ENCODE measurements around the gene CCT7. TPM values are rescaled to one million over a fixed set of nuclear protein-coding genes. Genes with fewer than 3 reads are reported as not detected.
"Not testable (repeated sequence)": the region's sequence is repeated elsewhere in the genome, so short reads cannot be mapped to it uniquely, and the experiment has no call there.

The CCT7 gene
- 100 to 1,000 TPM; 173 to 197 (median 188) TPM for total RNA-seq
- 100 to 1,000 TPM; 121 to 173 (median 148) TPM for polyA plus RNA-seq

DNA sequence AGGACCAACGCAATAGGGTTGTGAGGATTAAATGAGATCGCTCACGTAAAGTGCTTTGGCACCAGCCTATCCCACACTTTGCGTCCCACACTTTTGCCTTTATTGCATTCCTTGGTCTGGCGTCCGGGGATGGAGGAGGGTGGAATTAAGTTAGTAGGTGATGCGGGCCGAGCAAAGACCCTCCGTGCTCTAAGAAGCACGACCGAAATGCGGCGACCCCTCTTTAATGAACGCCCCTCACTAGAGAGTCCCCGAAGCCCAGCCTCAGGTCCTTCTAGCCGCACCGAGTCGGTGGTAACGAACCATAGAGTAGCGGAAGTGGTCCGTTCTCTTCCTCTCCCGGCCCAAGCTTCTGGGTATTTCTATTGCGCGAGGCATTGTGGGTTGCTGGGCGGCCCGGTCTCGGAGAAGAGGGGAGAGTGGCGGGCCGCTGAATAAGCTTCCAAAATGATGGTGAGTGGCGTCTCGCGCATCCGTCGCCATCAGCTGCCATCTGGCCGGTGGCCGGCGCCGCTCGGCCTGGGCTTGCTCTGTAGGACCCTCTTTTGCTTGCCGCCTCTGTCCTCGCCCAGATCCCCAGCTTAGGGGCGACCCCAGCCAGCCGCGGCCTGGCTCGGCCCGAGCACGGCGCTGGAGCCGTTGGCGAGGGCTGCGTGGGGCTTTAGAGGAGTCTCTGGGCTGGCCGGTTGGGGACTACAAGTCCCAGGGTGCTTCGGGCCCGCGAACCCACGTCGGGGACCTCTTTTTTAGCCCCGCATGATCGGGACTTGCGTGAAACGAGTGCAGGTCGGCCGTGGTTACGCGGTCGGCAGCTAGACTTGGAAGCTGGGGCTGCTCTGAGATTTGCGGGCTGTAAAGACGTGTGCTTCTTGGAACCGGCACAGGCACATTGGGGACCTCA, at the start of gene CCT7:
Gene CCT7, plus strand, starts transcription at position 377 of the 901 bp plus-strand sequence. Its CDS starts 71 bp downstream, at position 448.
- Histone ChIP-seq H3K9me3 (no peaks in the 10 kb centered on the region), H3K4me3 (peak within 1 kb of the TSS; percentile 66 to 96 (median 90)), H3K36me3 (peaks cover 0 to 14% (median 0%) of the 10 kb centered on the region in 4 donors), H3K27ac (peak within 1 kb of the TSS; percentile 80 to 96 (median 92)), H3K27me3 (no peaks in the 10 kb centered on the region), H3K4me1 (peaks cover 0 to 55% (median 46%) of the 10 kb centered on the region in 4 donors)
- DNase-seq = peak; percentile 94
- peak in 1 of 4 donors; percentile 15 for TF ChIP-seq EP300 (IDR thresholded peaks at IDR 0.05)
- no peak for TF ChIP-seq CTCF (IDR thresholded peaks at IDR 0.05)
- TF ChIP-seq POLR2A (IDR thresholded peaks at IDR 0.05) = peak; percentile 61 to 65
- TF ChIP-seq POLR2AphosphoS5 (IDR thresholded peaks at IDR 0.05) = peak; percentile 82 to 88 (median 85)
- 0% methylated on average over 69 of the region's 69 CpGs for WGBS, 2 donors
- intact Hi-C loops (cut with DNase I) = loop anchor here (2.0 to 10.0 kb wide), 5 partner anchors 19 to 501 kb away; partner anchors contain the start of genes RAB11FIP5, SFXN5, SMYD5 and TPRKB

GRCh38 chr2:73185965-73186364, 48.1 kb upstream of the CCT7 start:
- intact Hi-C loops (cut with DNase I) = no loop called here
- no peaks in the 10 kb centered on the region for H3K27me3 ChIP-seq
- H3K4me3 ChIP-seq = no peak overlapping the region
- no peaks in the 10 kb centered on the region for H3K4me1 ChIP-seq
- WGBS, 2 donors = 92 to 96% methylated on average over 2 of the region's 2 CpGs
- TF ChIP-seq CTCF (IDR thresholded peaks at IDR 0.05) (no peak), EP300 (IDR thresholded peaks at IDR 0.05) (no peak), POLR2A (IDR thresholded peaks at IDR 0.05) (no peak), POLR2AphosphoS5 (IDR thresholded peaks at IDR 0.05) (no peak)
- no peaks in the 10 kb centered on the region for H3K36me3 ChIP-seq
- peaks cover 0 to 6% (median under 1%) of the 10 kb centered on the region in 4 donors for H3K9me3 ChIP-seq
- DNase-seq = no peak
- H3K27ac ChIP-seq = no peak overlapping the region

DNA sequence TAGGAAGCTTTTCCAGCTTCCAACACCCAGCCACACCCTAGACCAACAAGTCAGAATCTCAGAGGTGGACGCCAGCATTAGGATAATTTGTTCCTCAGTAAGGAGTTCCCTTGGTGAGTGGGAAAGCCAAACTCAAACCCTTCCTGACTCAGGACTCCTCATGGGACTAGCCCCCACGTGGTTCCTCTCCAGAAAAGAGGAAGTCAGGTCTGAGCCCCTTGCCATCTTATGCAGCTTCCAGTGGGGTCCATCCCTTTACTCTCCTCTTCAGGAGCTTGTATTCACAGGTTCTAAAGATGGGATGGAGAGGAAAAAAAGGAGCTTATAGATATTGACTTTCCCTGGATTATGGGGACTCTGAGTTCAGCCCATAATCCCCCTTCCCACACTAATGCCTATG, 46.6 kb upstream of the CCT7 start:
- intact Hi-C loops (cut with DNase I) = no loop called here
- no peak for DNase-seq
- H3K4me3 ChIP-seq = no peak overlapping the region
- no peaks in the 10 kb centered on the region for H3K27me3 ChIP-seq
- no peak overlapping the region for H3K27ac ChIP-seq
- no peak for TF ChIP-seq EP300 (IDR thresholded peaks at IDR 0.05)
- TF ChIP-seq POLR2A (IDR thresholded peaks at IDR 0.05) = no peak
- no peak for TF ChIP-seq POLR2AphosphoS5 (IDR thresholded peaks at IDR 0.05)
- no peak for TF ChIP-seq CTCF (IDR thresholded peaks at IDR 0.05)
- 32 to 43% methylated on average over 2 of the region's 2 CpGs for WGBS, 2 donors
- no peaks in the 10 kb centered on the region for H3K36me3 ChIP-seq
- H3K9me3 ChIP-seq = peaks cover 0 to 6% (median under 1%) of the 10 kb centered on the region in 4 donors
- no peaks in the 10 kb centered on the region for H3K4me1 ChIP-seq

DNA sequence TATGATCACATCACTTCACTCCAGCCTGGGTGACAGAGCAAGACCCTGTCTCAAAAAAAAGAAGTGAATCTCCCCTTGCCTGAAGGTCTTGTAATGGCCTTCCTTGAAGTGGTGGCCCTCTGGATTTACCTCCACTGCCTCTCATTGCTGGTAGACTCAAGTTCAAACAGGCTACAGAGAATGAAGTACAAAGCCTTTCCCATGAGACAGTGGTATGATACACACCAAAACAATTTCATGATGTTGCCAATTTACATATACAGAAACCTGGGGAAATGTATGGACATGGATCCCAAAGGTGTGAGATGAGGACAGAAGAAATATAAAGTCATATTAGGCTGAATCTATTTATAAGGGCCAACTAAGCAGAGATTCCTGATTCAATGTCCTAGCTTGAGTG, 36.5 kb upstream of the CCT7 start:
- intact Hi-C loops (cut with DNase I) = no loop called here
- Histone ChIP-seq H3K27me3 (peaks cover 12 to 58% (median 34%) of the 10 kb centered on the region in 3 donors), H3K4me1 (peaks cover 0 to 9% (median 8%) of the 10 kb centered on the region in 4 donors), H3K36me3 (no peaks in the 10 kb centered on the region), H3K9me3 (no peaks in the 10 kb centered on the region), H3K4me3 (no peak overlapping the region), H3K27ac (no peak overlapping the region)
- TF ChIP-seq CTCF (IDR thresholded peaks at IDR 0.05) = no peak
- no peak for TF ChIP-seq POLR2A (IDR thresholded peaks at IDR 0.05)
- TF ChIP-seq POLR2AphosphoS5 (IDR thresholded peaks at IDR 0.05) = no peak
- TF ChIP-seq EP300 (IDR thresholded peaks at IDR 0.05) = no peak
- DNase-seq = no peak

DNA sequence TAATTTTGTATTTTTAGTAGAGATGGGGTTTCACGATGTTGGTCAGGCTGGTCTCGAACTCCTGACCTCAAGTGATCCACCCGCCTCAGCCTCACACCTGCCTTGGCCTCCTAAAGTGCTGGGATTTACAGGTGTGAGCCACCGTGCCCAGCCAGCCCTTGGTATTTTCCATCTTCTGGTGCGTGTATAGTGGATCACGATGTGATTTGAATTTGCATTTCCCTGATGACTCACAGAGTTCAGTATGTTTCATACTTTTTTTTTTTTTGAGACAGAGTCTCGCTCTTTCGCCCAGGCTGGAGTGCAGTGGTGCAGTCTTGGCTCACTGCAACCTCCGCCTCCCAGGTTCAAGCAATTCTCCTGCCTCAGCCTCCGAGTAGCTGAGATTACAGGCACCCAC, 33.8 kb upstream of the CCT7 start:
- H3K4me1 ChIP-seq = peaks cover 0 to 19% (median 16%) of the 10 kb centered on the region in 4 donors
- H3K27ac ChIP-seq; H3K4me3 ChIP-seq; H3K9me3 ChIP-seq; intact Hi-C loops (cut with DNase I); DNase-seq; H3K36me3 ChIP-seq: not testable (repeated sequence)
- H3K27me3 ChIP-seq = peaks cover 21 to 83% (median 59%) of the 10 kb centered on the region in 3 donors
- WGBS, 2 donors = 86 to 90% methylated on average over 10 of the region's 10 CpGs
